ENCODE measurements around the gene KRTAP12-3. TPM values are rescaled to one million over a fixed set of nuclear protein-coding genes. Genes with fewer than 3 reads are reported as not detected.
"Not testable (repeated sequence)": the region's sequence is repeated elsewhere in the genome, so short reads cannot be mapped to it uniquely, and the experiment has no call there.

The KRTAP12-3 gene
- total RNA-seq, 1 donor from 2014 or later: not detected

DNA sequence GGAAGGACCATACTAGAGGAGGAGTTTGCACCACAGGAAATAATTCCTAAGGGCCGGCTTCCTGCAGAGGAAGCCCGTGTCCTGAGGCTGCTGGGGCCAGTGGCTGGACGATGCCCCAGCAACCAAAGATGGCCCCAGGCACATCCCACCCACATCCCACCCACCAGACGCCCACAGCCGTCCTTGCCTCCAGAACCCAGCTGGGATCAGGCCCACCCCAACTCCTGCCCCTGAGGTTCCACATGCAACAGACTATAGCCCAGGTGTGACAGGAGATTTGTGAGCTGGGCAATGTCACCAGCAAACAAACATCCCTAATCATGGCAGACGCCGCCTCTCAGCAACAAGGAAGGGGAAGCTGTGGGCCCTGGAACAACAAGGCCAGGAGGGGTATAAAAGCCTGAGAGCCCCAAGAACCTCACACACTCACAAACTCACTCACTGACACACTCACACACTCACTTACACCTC, 31.0 kb upstream of the KRTAP12-3 start, which contains the start of gene KRTAP10-9:
TSS of gene KRTAP10-9 (plus strand) at position 421 of the 471 bp plus-strand sequence. CDS start 79 bp downstream, outside the sequence.
- H3K4me3 ChIP-seq: no peak within 1 kb of the TSS
- no peaks in the 10 kb centered on the region for H3K36me3 ChIP-seq
- no peaks in the 10 kb centered on the region for H3K4me1 Mint-ChIP-seq
- no peak within 1 kb of the TSS for H3K27ac ChIP-seq
- peaks cover 13% of the 10 kb centered on the region for H3K9me3 ChIP-seq (ENCODE audit: low read depth)
- peaks cover 2% of the 10 kb centered on the region for H3K27me3 Mint-ChIP-seq (ENCODE audit: insufficient read depth, low read depth)
- H3K4me2 ChIP-seq: no peak within 1 kb of the TSS
- H3F3A ChIP-seq (ENCODE audit: low read depth): no peaks in the 10 kb centered on the region
- H3K4me3 Mint-ChIP-seq: no peak within 1 kb of the TSS
- no peak within 1 kb of the TSS for H3K27ac Mint-ChIP-seq
- no peak for DNase-seq (ENCODE audit: low spot score)
- no peak within 1 kb of the TSS for H2AFZ ChIP-seq (replicated peaks)
- H3K79me2 ChIP-seq (ENCODE audit: low read depth): no peaks in the 10 kb centered on the region
- no peak for TF ChIP-seq EZH2phosphoT487 (IDR thresholded peaks at IDR 0.05)
- TF ChIP-seq, protein P1, sequence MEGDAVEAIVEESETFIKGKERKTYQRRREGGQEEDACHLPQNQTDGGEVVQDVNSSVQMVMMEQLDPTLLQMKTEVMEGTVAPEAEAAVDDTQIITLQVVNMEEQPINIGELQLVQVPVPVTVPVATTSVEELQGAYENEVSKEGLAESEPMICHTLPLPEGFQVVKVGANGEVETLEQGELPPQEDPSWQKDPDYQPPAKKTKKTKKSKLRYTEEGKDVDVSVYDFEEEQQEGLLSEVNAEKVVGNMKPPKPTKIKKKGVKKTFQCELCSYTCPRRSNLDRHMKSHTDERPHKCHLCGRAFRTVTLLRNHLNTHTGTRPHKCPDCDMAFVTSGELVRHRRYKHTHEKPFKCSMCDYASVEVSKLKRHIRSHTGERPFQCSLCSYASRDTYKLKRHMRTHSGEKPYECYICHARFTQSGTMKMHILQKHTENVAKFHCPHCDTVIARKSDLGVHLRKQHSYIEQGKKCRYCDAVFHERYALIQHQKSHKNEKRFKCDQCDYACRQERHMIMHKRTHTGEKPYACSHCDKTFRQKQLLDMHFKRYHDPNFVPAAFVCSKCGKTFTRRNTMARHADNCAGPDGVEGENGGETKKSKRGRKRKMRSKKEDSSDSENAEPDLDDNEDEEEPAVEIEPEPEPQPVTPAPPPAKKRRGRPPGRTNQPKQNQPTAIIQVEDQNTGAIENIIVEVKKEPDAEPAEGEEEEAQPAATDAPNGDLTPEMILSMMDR (IDR thresholded peaks at IDR 0.05): no peak
- TF ChIP-seq EZH2 (IDR thresholded peaks at IDR 0.05): no peak
- no peaks in the 10 kb centered on the region for H3K36me3 Mint-ChIP-seq
- H3K9me3 Mint-ChIP-seq: peaks cover 45% of the 10 kb centered on the region
- no peaks in the 10 kb centered on the region for H4K20me1 ChIP-seq (ENCODE audit: low read depth)
- H3K27me3 ChIP-seq: no peaks in the 10 kb centered on the region
- H3K9ac ChIP-seq: no peak within 1 kb of the TSS
- no peaks in the 10 kb centered on the region for H3K4me1 ChIP-seq

DNA sequence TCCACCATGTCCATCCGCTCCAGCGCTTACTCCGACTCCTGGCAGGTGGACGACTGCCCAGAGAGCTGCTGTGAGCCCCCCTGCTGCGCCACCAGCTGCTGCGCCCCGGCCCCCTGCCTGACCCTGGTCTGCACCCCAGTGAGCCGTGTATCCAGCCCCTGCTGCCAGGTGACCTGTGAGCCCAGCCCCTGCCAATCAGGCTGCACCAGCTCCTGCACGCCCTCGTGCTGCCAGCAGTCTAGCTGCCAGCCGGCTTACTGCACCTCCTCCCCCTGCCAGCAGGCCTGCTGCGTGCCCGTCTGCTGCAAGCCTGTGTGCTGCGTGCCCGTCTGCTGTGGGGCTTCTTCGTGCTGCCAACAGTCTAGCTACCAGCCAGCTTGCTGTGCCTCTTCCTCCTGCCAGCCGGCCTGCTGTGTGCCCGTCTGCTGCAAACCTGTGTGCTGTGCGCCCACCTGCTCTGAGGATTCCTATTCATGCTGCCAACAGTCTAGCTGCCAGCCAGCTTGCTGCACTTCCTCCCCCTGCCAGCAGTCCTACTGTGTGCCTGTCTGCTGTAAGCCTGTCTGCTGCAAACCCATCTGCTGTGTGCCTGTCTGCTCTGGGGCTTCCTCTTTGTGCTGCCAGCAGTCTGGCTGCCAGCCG, 30.4 kb upstream of the KRTAP12-3 start:
- not testable (repeated sequence) for H3K36me3 Mint-ChIP-seq; DNase-seq (ENCODE audit: low spot score); H3K4me3 Mint-ChIP-seq; H3K4me1 ChIP-seq; H2AFZ ChIP-seq (replicated peaks); H3K27ac ChIP-seq; H3K79me2 ChIP-seq (ENCODE audit: low read depth); H3K4me1 Mint-ChIP-seq; H3K27ac Mint-ChIP-seq; H3K4me2 ChIP-seq; H3K36me3 ChIP-seq; H3K9ac ChIP-seq; H3F3A ChIP-seq (ENCODE audit: low read depth); H3K27me3 Mint-ChIP-seq (ENCODE audit: insufficient read depth, low read depth); H3K4me3 ChIP-seq; H4K20me1 ChIP-seq (ENCODE audit: low read depth); H3K27me3 ChIP-seq
- peaks cover 17% of the 10 kb centered on the region for H3K9me3 ChIP-seq (ENCODE audit: low read depth)
- peaks cover 47% of the 10 kb centered on the region for H3K9me3 Mint-ChIP-seq

DNA sequence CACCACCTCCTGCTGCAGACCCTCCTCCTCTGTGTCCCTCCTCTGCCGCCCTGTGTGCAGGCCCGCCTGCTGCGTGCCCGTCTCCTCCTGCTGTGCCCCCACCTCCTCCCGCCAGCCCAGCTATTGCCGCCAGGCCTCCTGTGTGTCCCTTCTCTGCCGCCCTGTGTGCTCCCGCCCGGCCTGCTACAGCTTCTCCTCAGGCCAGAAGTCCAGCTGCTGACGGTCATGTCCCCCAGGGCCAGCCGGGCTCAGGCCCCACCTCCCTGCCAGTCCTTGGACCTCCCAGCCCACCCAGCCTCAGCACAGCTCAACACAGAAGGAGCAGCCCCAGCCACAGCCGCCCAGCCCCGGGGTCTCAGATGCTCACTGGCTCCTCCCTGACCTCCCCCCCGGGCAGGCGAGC, 29.9 kb upstream of the KRTAP12-3 start:
- H3K36me3 Mint-ChIP-seq; H3K4me3 Mint-ChIP-seq; H3K4me1 Mint-ChIP-seq; H3K27me3 Mint-ChIP-seq (ENCODE audit: insufficient read depth, low read depth); H3K4me1 ChIP-seq; H2AFZ ChIP-seq (replicated peaks); DNase-seq (ENCODE audit: low spot score); H3K27ac ChIP-seq; H3K4me2 ChIP-seq; H3K36me3 ChIP-seq; H3K79me2 ChIP-seq (ENCODE audit: low read depth); H3K27me3 ChIP-seq; H4K20me1 ChIP-seq (ENCODE audit: low read depth); H3K9ac ChIP-seq; H3K27ac Mint-ChIP-seq; H3F3A ChIP-seq (ENCODE audit: low read depth); H3K4me3 ChIP-seq: not testable (repeated sequence)
- H3K9me3 ChIP-seq (ENCODE audit: low read depth): peaks cover 22% of the 10 kb centered on the region
- peaks cover 44% of the 10 kb centered on the region for H3K9me3 Mint-ChIP-seq

DNA sequence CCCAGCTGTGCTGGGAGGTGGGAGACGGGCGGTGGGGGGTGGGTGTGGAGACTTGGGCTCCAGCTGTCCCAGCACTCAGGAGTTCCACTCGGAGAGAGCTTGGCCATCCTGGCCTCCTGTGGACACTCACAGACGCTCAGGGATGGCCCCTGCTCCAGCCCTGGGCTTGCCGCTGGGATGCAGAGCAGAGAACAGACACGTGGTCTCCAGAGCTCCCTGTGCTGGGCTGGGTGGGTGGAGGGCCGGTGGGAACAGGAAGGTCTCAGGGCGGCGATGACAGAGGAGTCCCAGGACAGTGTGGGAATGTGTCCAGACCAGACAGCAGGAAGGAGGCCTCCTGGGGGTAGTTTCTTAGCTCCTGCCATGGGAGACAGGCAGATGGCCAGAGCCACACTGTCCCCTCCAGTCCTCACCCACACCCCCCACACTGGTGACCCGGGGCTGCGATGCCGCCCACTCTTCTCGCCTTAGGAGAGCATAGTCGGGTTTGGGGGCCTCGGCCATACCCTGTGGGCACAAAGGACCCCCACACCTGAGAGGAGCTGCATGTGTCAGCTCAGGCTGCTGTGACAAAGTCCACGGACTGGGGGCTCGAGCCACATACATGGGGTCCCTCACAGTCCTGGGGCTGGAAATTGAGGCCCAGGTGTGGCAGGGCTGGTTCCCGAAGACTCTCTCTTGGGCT, 28.9 kb upstream of the KRTAP12-3 start:
- Histone ChIP-seq H3K4me1 (no peaks in the 10 kb centered on the region), H3K9me3 (ENCODE audit: low read depth) (peaks cover 13% of the 10 kb centered on the region), H3K9ac (no peak overlapping the region), H3K27ac (no peak overlapping the region), H2AFZ (replicated peaks) (no peak overlapping the region), H4K20me1 (ENCODE audit: low read depth) (no peaks in the 10 kb centered on the region), H3K27me3 (no peaks in the 10 kb centered on the region), H3K4me2 (no peak overlapping the region), H3K4me3 (no peak overlapping the region), H3K36me3 (no peaks in the 10 kb centered on the region), H3K79me2 (ENCODE audit: low read depth) (no peaks in the 10 kb centered on the region), H3F3A (ENCODE audit: low read depth) (peaks cover 2% of the 10 kb centered on the region)
- TF ChIP-seq EZH2 (IDR thresholded peaks at IDR 0.05) (no peak), EZH2phosphoT487 (IDR thresholded peaks at IDR 0.05) (no peak)
- TF ChIP-seq, protein P1 (IDR thresholded peaks at IDR 0.05): no peak
- Mint-ChIP-seq H3K4me3 (no peak overlapping the region), H3K9me3 (peaks cover 41% of the 10 kb centered on the region), H3K36me3 (no peaks in the 10 kb centered on the region), H3K27me3 (ENCODE audit: insufficient read depth, low read depth) (peaks cover 2% of the 10 kb centered on the region), H3K4me1 (no peaks in the 10 kb centered on the region), H3K27ac (no peak overlapping the region)
- DNase-seq (ENCODE audit: low spot score): no peak
